OCI-LY7 (cell line): ENCODE data around the gene CYP20A1.

Experiments used
- CTCF ChIP-seq: fragments of 200-600 bp; sonication (generic); conservative IDR thresholded peaks from 2 replicates; pipeline ENCODE4 v1.5.1; 2014; ENCODE audit warnings: mild to moderate bottlenecking, antibody characterized with exemption, low read length, moderate library complexity, mixed read lengths
- EZH2phosphoT487 ChIP-seq: fragments of 200-600 bp; sonication (generic); IDR thresholded peaks from 2 replicates; pipeline ENCODE4 v1.6.1; 2018; ENCODE audit warnings: low read depth, borderline replicate concordance, mild to moderate bottlenecking, mixed run types, antibody characterized with exemption, low read length, moderate library complexity, mixed read lengths

- TF ChIP-seq CTCF (no peak), EZH2phosphoT487 (no peak)
Observed at GRCh38 chr2:203340791-203341487, 102.1 kb downstream of the CYP20A1 start.
